PFSK-1 (cell line): ENCODE results near the gene SNX8.

ENCODE experiments used
- POLR2AphosphoS5 ChIP-seq: IDR thresholded peaks from 2 replicates; pipeline ENCODE4 v1.6.1; 2012; ENCODE audit warnings: low read depth, mild to moderate bottlenecking, control low read depth, low read length, moderate library complexity
- SIN3A ChIP-seq: IDR thresholded peaks from 2 replicates; pipeline ENCODE4 v1.6.1; 2012; ENCODE audit warnings: mild to moderate bottlenecking, low read length, moderate library complexity, borderline replicate concordance; ENCODE audit not compliant: insufficient read depth
- TAF1 ChIP-seq: IDR thresholded peaks from 2 replicates; pipeline ENCODE4 v1.6.1; 2012; ENCODE audit warnings: low read length, control low read depth, borderline replicate concordance; ENCODE audit not compliant: insufficient read depth

- TF ChIP-seq POLR2AphosphoS5, result no peak
- no peak for TF ChIP-seq TAF1
- TF ChIP-seq SIN3A, result no peak
Measured at GRCh38 chr7:2357165-2357564, 42.9 kb upstream of the SNX8 start.
